Measurements from ENCODE around the gene HEBP1.
A peak's percentile ranks its signal among the peaks of the same experiment; 100 is the strongest.

The HEBP1 gene

DNA sequence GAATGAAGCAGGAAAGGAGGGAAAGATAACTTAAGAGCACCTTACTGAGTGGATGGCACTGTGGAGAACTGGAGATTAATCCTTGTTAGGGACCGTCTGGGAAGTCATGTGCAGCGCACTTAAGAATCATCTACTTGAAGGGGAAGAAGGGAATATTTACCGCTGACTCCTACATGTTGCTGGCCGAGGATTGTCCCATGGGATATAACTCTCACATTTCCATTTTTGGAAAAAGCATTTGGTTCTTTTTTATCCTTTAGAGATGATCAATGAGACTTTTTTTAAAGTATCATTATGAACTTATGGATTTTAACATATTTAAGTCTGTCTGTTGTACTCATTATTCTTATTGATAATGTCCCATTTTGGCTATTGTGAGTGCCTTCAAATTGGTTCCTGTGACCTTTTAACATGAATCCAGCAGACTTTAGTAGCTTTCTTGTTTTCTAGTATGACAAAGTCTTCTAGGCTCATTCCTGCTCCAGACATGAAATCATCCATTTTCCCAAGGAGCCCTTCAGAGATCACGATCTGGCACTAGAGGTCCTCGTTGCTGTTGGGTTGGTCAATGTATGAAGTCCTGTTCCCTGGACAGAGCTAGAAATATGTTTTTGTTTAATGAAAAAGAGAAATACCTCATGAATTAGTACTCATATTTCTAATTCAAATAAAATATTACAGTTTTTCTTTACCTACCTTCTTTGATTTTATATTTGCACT lies 23.9 kb upstream of the HEBP1 start:
- peak; percentile 32 to 58 for DNase-seq
- Histone ChIP-seq H4K91ac (ENCODE audit: low read depth, low read length) (no peak overlapping the region), H3K23ac (ENCODE audit: low read length) (no peak overlapping the region), H3K4me3 (ENCODE audit: low read depth, low read length) (no peak overlapping the region), H2BK12ac (ENCODE audit: low read length) (no peak overlapping the region), H2AK5ac (ENCODE audit: low read length) (no peak overlapping the region), H3K79me1 (ENCODE audit: low read length) (no peaks in the 10 kb centered on the region), H3K27ac (ENCODE audit: low read depth, low read length) (no peak overlapping the region), H4K12ac (ENCODE audit: low read depth, low read length) (no peak overlapping the region), H4K8ac (ENCODE audit: low read depth, low read length) (no peak overlapping the region), H3K4me1 (ENCODE audit: control insufficient read depth in 1 of 2, insufficient read depth in 2 of 2, low read length in 2 of 2) (no peaks in the 10 kb centered on the region), H2BK5ac (ENCODE audit: low read depth, low read length, poor library complexity) (no peak overlapping the region), H2AFZ (ENCODE audit: insufficient read depth, low read length, poor library complexity) (no peak overlapping the region), H3K14ac (ENCODE audit: low read length) (no peak overlapping the region), H3K18ac (ENCODE audit: low read length) (no peak overlapping the region), H3K9ac (ENCODE audit: low read length) (no peak overlapping the region), H3K9me3 (ENCODE audit: insufficient read depth, low read depth, low read length) (no peaks in the 10 kb centered on the region), H3K4ac (ENCODE audit: low read depth, low read length) (no peak overlapping the region), H3K36me3 (ENCODE audit: control insufficient read depth in 1 of 2, insufficient read depth in 2 of 2, low read length in 2 of 2) (no peaks in the 10 kb centered on the region), H3K27me3 (ENCODE audit: insufficient read depth, low read length) (no peaks in the 10 kb centered on the region), H2BK120ac (ENCODE audit: insufficient read depth, low read length, poor library complexity) (no peak overlapping the region), H3K79me2 (ENCODE audit: control insufficient read depth, insufficient read depth, low read length, poor library complexity) (no peaks in the 10 kb centered on the region), H3K4me2 (ENCODE audit: low read length) (no peak overlapping the region)
- WGBS (ENCODE audit: extremely low coverage, insufficient coverage, insufficient read length): no CpG with 5 or more reads among the region's 6 CpGs

- H3K9me3 ChIP-seq (ENCODE audit: insufficient read depth, low read depth, low read length): no peaks in the 10 kb centered on the region
- H3K23ac ChIP-seq (ENCODE audit: low read length): no peak overlapping the region
- H2BK5ac ChIP-seq (ENCODE audit: low read depth, low read length, poor library complexity): no peak overlapping the region
- no peak overlapping the region for H3K18ac ChIP-seq (ENCODE audit: low read length)
- H3K4me1 ChIP-seq (ENCODE audit: control insufficient read depth in 1 of 2, insufficient read depth in 2 of 2, low read length in 2 of 2): no peaks in the 10 kb centered on the region
- no peak overlapping the region for H2AK5ac ChIP-seq (ENCODE audit: low read length)
- H3K4ac ChIP-seq (ENCODE audit: low read depth, low read length): no peak overlapping the region
- no peak overlapping the region for H2BK12ac ChIP-seq (ENCODE audit: low read length)
- no peak overlapping the region for H3K4me2 ChIP-seq (ENCODE audit: low read length)
- H4K8ac ChIP-seq (ENCODE audit: low read depth, low read length): no peak overlapping the region
- no peak overlapping the region for H3K27ac ChIP-seq (ENCODE audit: low read depth, low read length)
- H4K91ac ChIP-seq (ENCODE audit: low read depth, low read length): no peak overlapping the region
- no peaks in the 10 kb centered on the region for H3K79me2 ChIP-seq (ENCODE audit: control insufficient read depth, insufficient read depth, low read length, poor library complexity)
- no peak overlapping the region for H4K12ac ChIP-seq (ENCODE audit: low read depth, low read length)
- H3K4me3 ChIP-seq (ENCODE audit: low read depth, low read length): no peak overlapping the region
- no peak overlapping the region for H2BK120ac ChIP-seq (ENCODE audit: insufficient read depth, low read length, poor library complexity)
- H3K36me3 ChIP-seq (ENCODE audit: control insufficient read depth in 1 of 2, insufficient read depth in 2 of 2, low read length in 2 of 2): no peaks in the 10 kb centered on the region
- H2AFZ ChIP-seq (ENCODE audit: insufficient read depth, low read length, poor library complexity): no peak overlapping the region
- H3K27me3 ChIP-seq (ENCODE audit: insufficient read depth, low read length): no peaks in the 10 kb centered on the region
- no peaks in the 10 kb centered on the region for H3K79me1 ChIP-seq (ENCODE audit: low read length)
- no peak overlapping the region for H3K9ac ChIP-seq (ENCODE audit: low read length)
- H3K14ac ChIP-seq (ENCODE audit: low read length): no peak overlapping the region
- DNase-seq: no peak
- WGBS (ENCODE audit: extremely low coverage, insufficient coverage, insufficient read length): no CpG with 5 or more reads among the region's 6 CpGs
Measured at GRCh38 chr12:13022851-13023271, 22.8 kb upstream of the HEBP1 start.

GRCh38 chr12:13011098-13011497 lies 11.0 kb upstream of the HEBP1 start:
- Histone ChIP-seq H2AK5ac (ENCODE audit: low read length) (no peak overlapping the region), H3K4me2 (ENCODE audit: low read length) (no peak overlapping the region), H3K79me2 (ENCODE audit: control insufficient read depth, insufficient read depth, low read length, poor library complexity) (no peaks in the 10 kb centered on the region), H3K27ac (ENCODE audit: low read depth, low read length) (no peak overlapping the region), H3K4me1 (ENCODE audit: control insufficient read depth in 1 of 2, insufficient read depth in 2 of 2, low read length in 2 of 2) (peaks cover 0 to 2% of the 10 kb centered on the region in 2 experiments), H3K14ac (ENCODE audit: low read length) (no peak overlapping the region), H3K27me3 (ENCODE audit: insufficient read depth, low read length) (no peaks in the 10 kb centered on the region), H2AFZ (ENCODE audit: insufficient read depth, low read length, poor library complexity) (no peak overlapping the region), H3K23ac (ENCODE audit: low read length) (no peak overlapping the region), H2BK120ac (ENCODE audit: insufficient read depth, low read length, poor library complexity) (no peak overlapping the region), H4K12ac (ENCODE audit: low read depth, low read length) (no peak overlapping the region), H3K36me3 (ENCODE audit: control insufficient read depth in 1 of 2, insufficient read depth in 2 of 2, low read length in 2 of 2) (no peaks in the 10 kb centered on the region), H2BK12ac (ENCODE audit: low read length) (no peak overlapping the region), H3K4ac (ENCODE audit: low read depth, low read length) (no peak overlapping the region), H3K18ac (ENCODE audit: low read length) (no peak overlapping the region), H2BK5ac (ENCODE audit: low read depth, low read length, poor library complexity) (no peak overlapping the region), H4K8ac (ENCODE audit: low read depth, low read length) (no peak overlapping the region), H4K91ac (ENCODE audit: low read depth, low read length) (no peak overlapping the region), H3K9ac (ENCODE audit: low read length) (no peak overlapping the region), H3K4me3 (ENCODE audit: low read depth, low read length) (no peak overlapping the region), H3K79me1 (ENCODE audit: low read length) (no peaks in the 10 kb centered on the region), H3K9me3 (ENCODE audit: insufficient read depth, low read depth, low read length) (no peaks in the 10 kb centered on the region)
- WGBS (ENCODE audit: extremely low coverage, insufficient coverage, insufficient read length): no CpG with 5 or more reads among the region's 6 CpGs
- no peak for DNase-seq

- Histone ChIP-seq H3K4me2 (ENCODE audit: low read length) (no peak overlapping the region), H3K36me3 (ENCODE audit: control insufficient read depth in 1 of 2, insufficient read depth in 2 of 2, low read length in 2 of 2) (no peaks in the 10 kb centered on the region), H3K27me3 (ENCODE audit: insufficient read depth, low read length) (no peaks in the 10 kb centered on the region), H3K14ac (ENCODE audit: low read length) (no peak overlapping the region), H2BK12ac (ENCODE audit: low read length) (no peak overlapping the region), H3K79me2 (ENCODE audit: control insufficient read depth, insufficient read depth, low read length, poor library complexity) (no peaks in the 10 kb centered on the region), H2AFZ (ENCODE audit: insufficient read depth, low read length, poor library complexity) (no peak overlapping the region), H3K79me1 (ENCODE audit: low read length) (no peaks in the 10 kb centered on the region), H4K12ac (ENCODE audit: low read depth, low read length) (no peak overlapping the region), H3K4ac (ENCODE audit: low read depth, low read length) (no peak overlapping the region), H3K9me3 (ENCODE audit: insufficient read depth, low read depth, low read length) (no peaks in the 10 kb centered on the region), H4K8ac (ENCODE audit: low read depth, low read length) (no peak overlapping the region), H2AK5ac (ENCODE audit: low read length) (no peak overlapping the region), H3K4me1 (ENCODE audit: control insufficient read depth in 1 of 2, insufficient read depth in 2 of 2, low read length in 2 of 2) (peaks cover 0 to 2% of the 10 kb centered on the region in 2 experiments), H3K27ac (ENCODE audit: low read depth, low read length) (no peak overlapping the region), H2BK120ac (ENCODE audit: insufficient read depth, low read length, poor library complexity) (no peak overlapping the region), H3K23ac (ENCODE audit: low read length) (no peak overlapping the region), H3K4me3 (ENCODE audit: low read depth, low read length) (no peak overlapping the region), H3K18ac (ENCODE audit: low read length) (no peak overlapping the region), H4K91ac (ENCODE audit: low read depth, low read length) (no peak overlapping the region), H3K9ac (ENCODE audit: low read length) (no peak overlapping the region), H2BK5ac (ENCODE audit: low read depth, low read length, poor library complexity) (no peak overlapping the region)
- WGBS (ENCODE audit: extremely low coverage, insufficient coverage, insufficient read length): no CpG with 5 or more reads among the region's 5 CpGs
- DNase-seq: no peak
Measured at GRCh38 chr12:13008741-13009380, 8.8 kb upstream of the HEBP1 start.
